LNCAP (cell line): ENCODE results near the gene HNRNPA1.

Experiments
- TF ChIP-seq, protein P1 (sequence below): fragments of 450-650 bp; IDR thresholded peaks from 2 replicates; pipeline ENCODE4 v1.5.1; 2017; ENCODE audit warnings: mild to moderate bottlenecking

The HNRNPA1 gene

DNA sequence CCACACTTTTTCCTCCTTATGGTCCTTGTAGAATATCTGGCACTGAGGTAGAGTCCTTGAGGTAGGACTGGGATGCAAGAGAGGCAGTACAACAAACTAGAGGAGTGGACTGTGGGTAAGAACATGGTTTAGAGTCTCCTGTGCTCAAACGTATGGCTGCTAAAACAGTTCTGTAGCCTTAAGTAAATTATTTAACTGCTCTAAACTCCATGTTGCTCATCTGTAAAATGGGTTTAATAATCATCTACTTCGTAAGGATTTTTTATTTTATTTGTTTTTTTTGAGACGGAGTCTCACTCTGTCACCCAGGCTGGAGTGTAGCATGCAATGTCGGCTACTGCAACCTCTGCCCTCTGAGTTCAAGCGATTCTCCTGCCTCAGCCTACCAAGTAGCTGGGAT lies 40.8 kb downstream of the HNRNPA1 start:
- TF ChIP-seq, protein P1, sequence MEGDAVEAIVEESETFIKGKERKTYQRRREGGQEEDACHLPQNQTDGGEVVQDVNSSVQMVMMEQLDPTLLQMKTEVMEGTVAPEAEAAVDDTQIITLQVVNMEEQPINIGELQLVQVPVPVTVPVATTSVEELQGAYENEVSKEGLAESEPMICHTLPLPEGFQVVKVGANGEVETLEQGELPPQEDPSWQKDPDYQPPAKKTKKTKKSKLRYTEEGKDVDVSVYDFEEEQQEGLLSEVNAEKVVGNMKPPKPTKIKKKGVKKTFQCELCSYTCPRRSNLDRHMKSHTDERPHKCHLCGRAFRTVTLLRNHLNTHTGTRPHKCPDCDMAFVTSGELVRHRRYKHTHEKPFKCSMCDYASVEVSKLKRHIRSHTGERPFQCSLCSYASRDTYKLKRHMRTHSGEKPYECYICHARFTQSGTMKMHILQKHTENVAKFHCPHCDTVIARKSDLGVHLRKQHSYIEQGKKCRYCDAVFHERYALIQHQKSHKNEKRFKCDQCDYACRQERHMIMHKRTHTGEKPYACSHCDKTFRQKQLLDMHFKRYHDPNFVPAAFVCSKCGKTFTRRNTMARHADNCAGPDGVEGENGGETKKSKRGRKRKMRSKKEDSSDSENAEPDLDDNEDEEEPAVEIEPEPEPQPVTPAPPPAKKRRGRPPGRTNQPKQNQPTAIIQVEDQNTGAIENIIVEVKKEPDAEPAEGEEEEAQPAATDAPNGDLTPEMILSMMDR, result no peak

GRCh38 chr12:54324617-54325441 lies 44.3 kb downstream of the HNRNPA1 start, which contains the start of gene COPZ1:
Gene COPZ1 (plus strand): TSS chr12:54325131. CDS start chr12:54325164, 33 bp downstream.
- TF ChIP-seq, protein P1, result peak; percentile 77

DNA sequence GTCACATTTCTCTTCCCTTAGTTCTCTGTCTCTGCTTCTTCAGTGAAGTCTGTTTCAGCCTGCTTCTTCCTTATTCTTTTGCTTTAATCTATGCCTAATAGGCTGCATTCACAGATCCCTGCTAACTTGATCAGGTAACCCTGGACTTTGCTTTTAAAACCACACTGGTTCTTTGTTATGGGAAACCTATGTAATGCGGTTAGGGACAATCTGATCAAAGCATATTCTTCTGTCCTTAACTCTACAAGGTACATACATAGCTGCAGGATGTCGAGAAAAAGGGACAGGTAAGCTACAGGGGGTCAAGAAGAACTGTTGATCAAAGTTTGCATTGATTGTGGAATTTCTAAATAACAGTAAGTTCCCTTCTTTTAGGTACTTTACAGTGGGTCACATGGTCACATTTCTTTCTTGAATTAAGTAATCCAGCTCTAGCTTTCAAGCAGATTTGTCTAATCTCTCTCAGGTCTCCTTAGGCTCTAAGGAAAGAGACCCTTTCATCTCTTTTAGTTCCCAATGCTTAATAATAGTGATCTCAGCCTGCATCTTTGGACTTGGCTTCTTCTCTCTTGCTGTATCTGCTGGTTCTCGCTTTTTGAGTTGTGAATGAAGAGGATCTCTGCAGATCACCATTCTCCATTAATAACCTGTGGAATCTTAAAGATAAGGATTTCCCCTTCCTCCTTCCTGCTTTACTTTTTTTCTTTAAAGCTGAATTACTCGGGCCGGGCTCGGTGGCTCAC lies 48.2 kb downstream of the HNRNPA1 start:
- TF ChIP-seq, protein P1, result no peak

DNA sequence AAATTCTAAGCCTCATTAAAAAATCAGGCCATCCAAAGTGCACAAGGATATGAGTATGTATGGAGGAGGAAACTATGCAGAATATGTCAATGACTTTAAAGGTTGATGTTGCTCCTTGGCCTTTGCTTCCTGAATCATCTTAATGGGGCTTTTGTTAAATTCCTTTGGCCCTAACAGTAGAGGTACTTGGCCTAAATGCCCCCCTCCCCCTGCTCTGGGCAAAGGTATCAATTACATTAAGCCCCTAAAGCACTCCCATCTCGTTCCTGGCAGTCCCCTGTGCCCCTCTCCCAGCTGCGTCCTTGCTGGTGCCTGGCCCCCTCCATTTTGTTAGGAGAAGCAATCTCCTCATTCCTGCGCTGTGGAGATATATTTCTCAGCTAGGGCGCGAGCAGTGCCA lies 49.2 kb downstream of the HNRNPA1 start:
- TF ChIP-seq, protein P1, result no peak

- TF ChIP-seq, protein P1, result no peak
Observed at GRCh38 chr12:54330442-54330841, 49.9 kb downstream of the HNRNPA1 start.

- TF ChIP-seq, protein P1, result no peak
Observed at GRCh38 chr12:54331461-54331860, 50.9 kb downstream of the HNRNPA1 start.

- TF ChIP-seq, protein P1, result no peak
Observed at GRCh38 chr12:54333420-54334034, 53.0 kb downstream of the HNRNPA1 start.
